ENCODE data around the gene RAMP2. TPM values are rescaled to one million over a fixed set of nuclear protein-coding genes. Genes with fewer than 3 reads are reported as not detected.

The RAMP2 gene
- total and polyA plus RNA-seq, 2 of the 13 experiments (the other 11 are each of a cell fraction or from before 2014, with no cell fraction given): 1.4 to 5.2 TPM

DNA sequence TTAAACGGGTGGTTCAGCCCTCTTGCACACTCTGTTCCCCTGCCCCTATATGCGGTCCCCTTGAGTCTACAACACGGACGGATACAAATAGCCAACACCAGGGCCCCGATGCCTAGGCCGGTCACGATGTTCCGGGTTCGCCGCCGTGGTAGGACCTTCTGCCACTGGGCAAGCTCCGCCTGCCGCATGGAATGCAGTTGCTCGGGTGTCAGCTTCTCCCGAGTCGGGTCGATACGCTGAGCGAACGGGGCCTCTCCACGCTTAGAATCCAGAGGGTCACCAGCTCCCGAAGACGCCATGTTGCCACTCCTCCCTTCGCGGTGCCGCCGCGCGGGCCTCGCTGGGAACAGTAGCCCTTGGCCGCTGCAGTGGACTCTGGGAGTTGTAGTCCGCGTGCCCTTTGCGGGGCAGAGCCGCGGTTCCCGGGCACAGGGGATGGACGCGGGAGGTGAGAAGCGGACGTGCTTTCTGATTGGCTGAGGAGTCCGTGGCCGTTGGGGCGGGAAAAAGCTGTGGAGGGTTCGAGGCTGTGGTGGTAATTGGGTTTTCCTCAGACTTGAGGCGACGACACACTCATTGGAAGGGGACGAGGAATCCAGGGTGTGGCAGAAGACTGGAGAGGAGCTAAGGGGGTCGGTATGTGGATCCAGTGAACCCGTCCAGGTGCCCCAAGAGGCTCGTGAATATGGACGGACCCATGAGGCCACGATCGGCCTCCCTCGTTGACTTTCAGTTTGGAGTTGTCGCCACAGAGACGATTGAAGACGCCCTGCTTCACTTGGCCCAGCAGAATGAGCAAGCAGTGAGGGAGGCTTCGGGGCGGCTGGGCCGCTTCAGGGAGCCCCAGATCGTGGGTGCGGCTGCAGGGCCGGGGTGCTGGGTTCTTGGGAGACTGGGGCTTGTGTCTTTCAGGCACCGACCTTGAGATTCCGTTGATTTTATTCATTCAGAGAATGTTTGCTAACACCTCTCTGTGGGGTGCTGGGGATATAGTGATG, 37.7 kb downstream of the RAMP2 start, which contains the start of the genes CNTD1 and COA3 (continued):
- TF ChIP-seq, protein P1, sequence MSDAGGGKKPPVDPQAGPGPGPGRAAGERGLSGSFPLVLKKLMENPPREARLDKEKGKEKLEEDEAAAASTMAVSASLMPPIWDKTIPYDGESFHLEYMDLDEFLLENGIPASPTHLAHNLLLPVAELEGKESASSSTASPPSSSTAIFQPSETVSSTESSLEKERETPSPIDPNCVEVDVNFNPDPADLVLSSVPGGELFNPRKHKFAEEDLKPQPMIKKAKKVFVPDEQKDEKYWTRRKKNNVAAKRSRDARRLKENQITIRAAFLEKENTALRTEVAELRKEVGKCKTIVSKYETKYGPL (CRISPR knock-in tag; IDR thresholded peaks at IDR 0.05): peak; percentile 64; the same call in 1 of the 2 replicates
- peak; percentile 85; the same call in 1 of the 2 replicates for TF ChIP-seq ZNF780A (CRISPR knock-in tag; IDR thresholded peaks at IDR 0.05)
- TF ChIP-seq, protein P2, sequence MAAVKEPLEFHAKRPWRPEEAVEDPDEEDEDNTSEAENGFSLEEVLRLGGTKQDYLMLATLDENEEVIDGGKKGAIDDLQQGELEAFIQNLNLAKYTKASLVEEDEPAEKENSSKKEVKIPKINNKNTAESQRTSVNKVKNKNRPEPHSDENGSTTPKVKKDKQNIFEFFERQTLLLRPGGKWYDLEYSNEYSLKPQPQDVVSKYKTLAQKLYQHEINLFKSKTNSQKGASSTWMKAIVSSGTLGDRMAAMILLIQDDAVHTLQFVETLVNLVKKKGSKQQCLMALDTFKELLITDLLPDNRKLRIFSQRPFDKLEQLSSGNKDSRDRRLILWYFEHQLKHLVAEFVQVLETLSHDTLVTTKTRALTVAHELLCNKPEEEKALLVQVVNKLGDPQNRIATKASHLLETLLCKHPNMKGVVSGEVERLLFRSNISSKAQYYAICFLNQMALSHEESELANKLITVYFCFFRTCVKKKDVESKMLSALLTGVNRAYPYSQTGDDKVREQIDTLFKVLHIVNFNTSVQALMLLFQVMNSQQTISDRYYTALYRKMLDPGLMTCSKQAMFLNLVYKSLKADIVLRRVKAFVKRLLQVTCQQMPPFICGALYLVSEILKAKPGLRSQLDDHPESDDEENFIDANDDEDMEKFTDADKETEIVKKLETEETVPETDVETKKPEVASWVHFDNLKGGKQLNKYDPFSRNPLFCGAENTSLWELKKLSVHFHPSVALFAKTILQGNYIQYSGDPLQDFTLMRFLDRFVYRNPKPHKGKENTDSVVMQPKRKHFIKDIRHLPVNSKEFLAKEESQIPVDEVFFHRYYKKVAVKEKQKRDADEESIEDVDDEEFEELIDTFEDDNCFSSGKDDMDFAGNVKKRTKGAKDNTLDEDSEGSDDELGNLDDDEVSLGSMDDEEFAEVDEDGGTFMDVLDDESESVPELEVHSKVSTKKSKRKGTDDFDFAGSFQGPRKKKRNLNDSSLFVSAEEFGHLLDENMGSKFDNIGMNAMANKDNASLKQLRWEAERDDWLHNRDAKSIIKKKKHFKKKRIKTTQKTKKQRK (IDR thresholded peaks at IDR 0.05; ENCODE audit: low read length): no peak
- no peak for TF ChIP-seq U2AF2 (IDR thresholded peaks at IDR 0.05; ENCODE audit: low read depth, low read length)
- 0 out of 2 replicates have a peak, but pooled peaks have one; percentile 46 for TF ChIP-seq AKAP8 (CRISPR knock-in tag; IDR thresholded peaks at IDR 0.05)
- TF ChIP-seq ZFP36L2 (CRISPR knock-in tag; IDR thresholded peaks at IDR 0.05): no peak
- TF ChIP-seq FLYWCH1 (CRISPR knock-in tag; IDR thresholded peaks at IDR 0.05): no peak
- TF ChIP-seq ZNF274 (CRISPR knock-in tag; IDR thresholded peaks at IDR 0.05): peak; percentile 96
- TF ChIP-seq BORCS8-MEF2B (CRISPR knock-in tag; IDR thresholded peaks at IDR 0.05): peak; percentile 94
- TF ChIP-seq ZNF225 (CRISPR knock-in tag; IDR thresholded peaks at IDR 0.05): peak; percentile 96
- TF ChIP-seq TOE1 (CRISPR knock-in tag; IDR thresholded peaks at IDR 0.05): peak; percentile 93
- TF ChIP-seq ZNF7 (CRISPR knock-in tag; IDR thresholded peaks at IDR 0.05): no peak
- TF ChIP-seq ZSCAN21 (CRISPR knock-in tag; IDR thresholded peaks at IDR 0.05; ENCODE audit: borderline replicate concordance): peak; percentile 89; the same call in 1 of the 2 replicates
- no peak; the same call in 1 of the 2 replicates for TF ChIP-seq NR2F2 (IDR thresholded peaks at IDR 0.05; ENCODE audit: borderline replicate concordance, low read depth)
- peak; percentile 87 for TF ChIP-seq ZNF343 (CRISPR knock-in tag; IDR thresholded peaks at IDR 0.05)
- TF ChIP-seq, protein P3, sequence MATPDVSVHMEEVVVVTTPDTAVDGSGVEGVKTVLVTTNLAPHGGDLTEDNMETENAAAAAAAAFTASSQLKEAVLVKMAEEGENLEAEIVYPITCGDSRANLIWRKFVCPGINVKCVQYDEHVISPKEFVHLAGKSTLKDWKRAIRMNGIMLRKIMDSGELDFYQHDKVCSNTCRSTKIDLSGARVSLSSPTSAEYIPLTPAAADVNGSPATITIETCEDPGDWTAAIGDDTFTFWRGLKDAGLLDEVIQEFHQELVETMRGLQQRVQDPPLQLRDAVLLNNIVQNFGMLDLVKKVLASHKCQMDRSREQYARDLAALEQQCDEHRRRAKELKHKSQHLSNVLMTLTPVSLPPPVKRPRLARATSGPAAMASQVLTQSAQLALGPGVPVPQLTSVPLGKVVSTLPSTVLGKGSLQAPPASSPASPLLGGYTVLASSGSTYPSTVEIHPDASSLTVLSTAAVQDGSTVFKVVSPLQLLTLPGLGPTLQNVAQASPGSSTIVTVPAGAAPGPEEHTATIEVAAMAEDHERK (CRISPR knock-in tag; IDR thresholded peaks at IDR 0.05; ENCODE audit: low read depth): peak; percentile 91
- no peak for TF ChIP-seq ZNF432 (CRISPR knock-in tag; IDR thresholded peaks at IDR 0.05; ENCODE audit: borderline replicate concordance)
- TF ChIP-seq ZNF331 (CRISPR knock-in tag; IDR thresholded peaks at IDR 0.05): peak; percentile 95
- TF ChIP-seq NONO (IDR thresholded peaks at IDR 0.05): no peak
- peak; percentile 97 for TF ChIP-seq NONO (CRISPR knock-in tag; conservative IDR thresholded peaks at IDR 0.05)
- TF ChIP-seq MED1 (CRISPR knock-in tag; IDR thresholded peaks at IDR 0.05): 0 out of 2 replicates have a peak, but pooled peaks have one; percentile 49
- TF ChIP-seq BRD4 (CRISPR knock-in tag; IDR thresholded peaks at IDR 0.05): peak; percentile 95
- TF ChIP-seq, protein P4, sequence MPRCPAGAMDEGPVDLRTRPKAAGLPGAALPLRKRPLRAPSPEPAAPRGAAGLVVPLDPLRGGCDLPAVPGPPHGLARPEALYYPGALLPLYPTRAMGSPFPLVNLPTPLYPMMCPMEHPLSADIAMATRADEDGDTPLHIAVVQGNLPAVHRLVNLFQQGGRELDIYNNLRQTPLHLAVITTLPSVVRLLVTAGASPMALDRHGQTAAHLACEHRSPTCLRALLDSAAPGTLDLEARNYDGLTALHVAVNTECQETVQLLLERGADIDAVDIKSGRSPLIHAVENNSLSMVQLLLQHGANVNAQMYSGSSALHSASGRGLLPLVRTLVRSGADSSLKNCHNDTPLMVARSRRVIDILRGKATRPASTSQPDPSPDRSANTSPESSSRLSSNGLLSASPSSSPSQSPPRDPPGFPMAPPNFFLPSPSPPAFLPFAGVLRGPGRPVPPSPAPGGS (CRISPR knock-in tag; IDR thresholded peaks at IDR 0.05): peak; percentile 87
- TF ChIP-seq HOXA5 (CRISPR knock-in tag; IDR thresholded peaks at IDR 0.05): peak; percentile 75
